Tibial nerve (tissue), 4 donors: ENCODE measurements around the gene DNTT. TPM values are rescaled to one million over a fixed set of nuclear protein-coding genes. Genes with fewer than 3 reads are reported as not detected.

Experiments used
- DNase-seq, 2 donors: peaks; one replicate each; pipeline ENCODE4 v3.0.0-alpha.2; 2019; ENCODE audit warnings: low spot score in 2 of 2
- H3K27ac ChIP-seq, 4 donors: fragments of 200-600 bp; sonication (generic) in 3 of 4; one replicate each; pipeline ENCODE4 v1.5.1; 2017 to 2019; ENCODE audit warnings: mild to moderate bottlenecking in 1 of 4
- H3K27me3 ChIP-seq, 2 donors: fragments of 200-600 bp; sonication (generic) in 1 of 2; one replicate each; pipeline versions ENCODE4 v1.5.1 to v1.6.0; 2017 to 2019
- H3K36me3 ChIP-seq, 3 donors: fragments of 200-600 bp; sonication (generic); one replicate each; pipeline ENCODE4 v1.5.1; 2018 to 2019
- H3K4me1 ChIP-seq, 4 donors: fragments of 200-600 bp; sonication (generic) in 3 of 4; one replicate each; pipeline ENCODE4 v1.5.1; 2017 to 2019
- H3K4me3 ChIP-seq, 4 donors: fragments of 200-600 bp; sonication (generic) in 3 of 4; one replicate each; pipeline ENCODE4 v1.5.1; 2017 to 2019; ENCODE audit warnings: mild to moderate bottlenecking in 1 of 4, moderate library complexity in 1 of 4
- H3K9me3 ChIP-seq, 4 donors: fragments of 200-600 bp; sonication (generic) in 3 of 4; one replicate each; pipeline ENCODE4 v1.5.1; 2017 to 2019
- CTCF ChIP-seq, 5 experiments: fragments of 200-600 bp in 3 of 5; fragments of 450-650 bp in 2 of 5; sonication (generic) in 3 of 5; IDR thresholded peaks; one replicate each; pipeline ENCODE4 v1.5.1; 2016 to 2019; ENCODE audit warnings: antibody characterized with exemption in 5 of 5, mild to moderate bottlenecking in 3 of 5, moderate library complexity in 2 of 5
- EP300 ChIP-seq, 2 donors: sonication (generic); formaldehyde crosslinking; IDR thresholded peaks; one replicate each; pipeline ENCODE4 v1.6.1; 2017; ENCODE audit warnings: antibody characterized with exemption in 2 of 2, mild to moderate bottlenecking in 1 of 2
- POLR2A ChIP-seq, 2 donors: fragments of 450-650 bp; IDR thresholded peaks; one replicate each; pipeline ENCODE4 v1.6.1; 2017; ENCODE audit warnings: antibody characterized with exemption in 2 of 2, mild to moderate bottlenecking in 2 of 2, moderate library complexity in 2 of 2
- WGBS, 2 donors: methylation state at CpG; one replicate each; pipeline ENCODE4 v1.1.5; 2018; 5-methylcytosine and 5-hydroxymethylcytosine counted together
- total RNA-seq, 4 donors: library from RNA; depleted of rRNA; stranded (reverse); fragments of >200 nt; gene quantifications; one replicate each; pipeline ENCODE4 v1.1.0, GENCODE V29; 2016

The DNTT gene
- total RNA-seq, 4 donors from 2014 or later, result not detected

GRCh38 chr10:96322275-96322674, 18.0 kb downstream of the DNTT start:
- no peaks in the 10 kb centered on the region for H3K36me3 ChIP-seq
- DNase-seq, result no peak
- no peak overlapping the region for H3K4me3 ChIP-seq
- no peaks in the 10 kb centered on the region for H3K4me1 ChIP-seq
- H3K9me3 ChIP-seq, result no peaks in the 10 kb centered on the region
- peaks cover 0 to 13% of the 10 kb centered on the region in 2 donors for H3K27me3 ChIP-seq
- TF ChIP-seq EP300 (IDR thresholded peaks at IDR 0.05) (no peak), POLR2A (IDR thresholded peaks at IDR 0.05) (no peak), CTCF (IDR thresholded peaks at IDR 0.05) (no peak)
- no peak overlapping the region for H3K27ac ChIP-seq
- 84 to 88% methylated on average over 1 of the region's 1 CpG for WGBS, 2 donors

GRCh38 chr10:96324447-96324846, 20.2 kb downstream of the DNTT start:
- WGBS, 2 donors, result 88% methylated on average over 2 of the region's 2 CpGs
- Histone ChIP-seq H3K27ac (no peak overlapping the region), H3K4me1 (no peaks in the 10 kb centered on the region), H3K9me3 (no peaks in the 10 kb centered on the region), H3K27me3 (peaks cover 0 to 13% of the 10 kb centered on the region in 2 donors), H3K4me3 (no peak overlapping the region), H3K36me3 (no peaks in the 10 kb centered on the region)
- no peak for DNase-seq
- no peak for TF ChIP-seq POLR2A (IDR thresholded peaks at IDR 0.05)
- TF ChIP-seq EP300 (IDR thresholded peaks at IDR 0.05), result no peak
- TF ChIP-seq CTCF (IDR thresholded peaks at IDR 0.05), result no peak

GRCh38 chr10:96325719-96326373, 21.6 kb downstream of the DNTT start:
- no peak for DNase-seq
- WGBS, 2 donors, result 76 to 81% methylated on average over 4 of the region's 4 CpGs
- no peak for TF ChIP-seq POLR2A (IDR thresholded peaks at IDR 0.05)
- no peak for TF ChIP-seq EP300 (IDR thresholded peaks at IDR 0.05)
- no peak for TF ChIP-seq CTCF (IDR thresholded peaks at IDR 0.05)
- Histone ChIP-seq H3K36me3 (no peaks in the 10 kb centered on the region), H3K27me3 (peaks cover 0 to 14% of the 10 kb centered on the region in 2 donors), H3K27ac (no peak overlapping the region), H3K4me3 (no peak overlapping the region), H3K4me1 (no peaks in the 10 kb centered on the region), H3K9me3 (no peaks in the 10 kb centered on the region)

- WGBS, 2 donors, result 75 to 85% methylated on average over 7 of the region's 7 CpGs
- Histone ChIP-seq H3K9me3 (no peaks in the 10 kb centered on the region), H3K4me1 (no peaks in the 10 kb centered on the region), H3K36me3 (no peaks in the 10 kb centered on the region), H3K4me3 (no peak overlapping the region), H3K27me3 (peaks cover 0 to 17% of the 10 kb centered on the region in 2 donors), H3K27ac (no peak overlapping the region)
- TF ChIP-seq EP300 (IDR thresholded peaks at IDR 0.05), result no peak
- no peak for TF ChIP-seq CTCF (IDR thresholded peaks at IDR 0.05)
- no peak for TF ChIP-seq POLR2A (IDR thresholded peaks at IDR 0.05)
- DNase-seq, result no peak
Observed at GRCh38 chr10:96327462-96327861, 23.2 kb downstream of the DNTT start.

GRCh38 chr10:96333101-96333500, 28.9 kb downstream of the DNTT start:
- Histone ChIP-seq H3K9me3 (no peaks in the 10 kb centered on the region), H3K4me1 (no peaks in the 10 kb centered on the region), H3K27ac (no peak overlapping the region), H3K4me3 (no peak overlapping the region), H3K27me3 (peaks cover 0 to 11% of the 10 kb centered on the region in 2 donors), H3K36me3 (no peaks in the 10 kb centered on the region)
- no peak for DNase-seq
- 62 to 76% methylated on average over 1 of the region's 1 CpG for WGBS, 2 donors
- TF ChIP-seq POLR2A (IDR thresholded peaks at IDR 0.05), result no peak
- TF ChIP-seq CTCF (IDR thresholded peaks at IDR 0.05), result no peak
- no peak for TF ChIP-seq EP300 (IDR thresholded peaks at IDR 0.05)
